Stimulated activated naive CD8-positive, alpha-beta T cell treated with anti-CD3 and anti-CD28 coated beads, Interleukin-15, Interleukin-2, amounts not matched to agents 100 U/mL and 50 U/mL, for 24 hours (primary cell): ENCODE data around the gene EFCAB11.

ENCODE experiments used
- ATAC-seq: fragments of 150-1000 bp; cut with Tn5 transposase; one replicate; pipeline ENCODE4 v1.10.0; 2021
- DNase-seq: peaks from one replicate; pipeline ENCODE4 v3.0.0; 2021

EFCAB11 gene

GRCh38 chr14:89954070-89955021 is at the start of gene EFCAB11:
Gene EFCAB11, minus strand, starts transcription at chr14:89954730. Its CDS starts 70 bp downstream, at chr14:89954660.
- peak; percentile 87 for ATAC-seq
- DNase-seq = peak; percentile 94

DNA sequence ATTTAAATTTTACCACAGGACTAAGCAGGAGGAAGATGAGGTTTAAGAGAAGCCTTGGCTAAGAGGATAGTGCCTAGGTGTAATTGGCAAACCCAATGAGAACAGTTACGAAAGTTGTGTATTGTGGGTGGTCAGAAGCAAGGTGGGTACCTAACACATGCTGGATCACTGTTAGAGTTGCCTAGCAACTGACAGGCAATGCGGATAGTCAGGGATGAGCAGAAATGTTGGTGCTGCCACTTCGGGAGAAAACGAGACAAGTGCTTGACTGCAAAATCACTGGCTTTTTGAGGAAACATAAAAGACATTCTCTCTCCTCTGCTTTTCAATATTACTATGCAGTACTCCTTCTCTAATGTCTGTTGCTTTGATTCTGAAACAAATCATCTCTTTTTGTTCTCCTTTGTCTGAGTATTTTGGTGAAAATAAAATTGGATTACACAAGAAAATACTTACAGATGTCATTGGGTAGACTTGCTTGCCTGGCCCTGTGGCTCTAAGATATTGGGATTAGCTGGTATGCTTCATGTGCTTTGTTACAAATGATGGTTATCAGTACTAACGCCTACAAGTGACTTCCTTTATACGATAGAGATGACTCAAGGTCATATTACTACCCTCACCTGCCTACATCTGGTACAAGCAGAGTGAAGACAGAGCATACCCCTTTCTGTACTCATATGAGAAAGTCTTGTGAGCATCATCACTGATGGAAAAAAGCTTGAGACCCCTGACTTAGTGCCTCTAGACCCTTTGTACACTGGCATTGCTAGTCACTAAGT is 49.2 kb upstream of the EFCAB11 start:
- DNase-seq (no peak), ATAC-seq (peak; percentile 46)

GRCh38 chr14:90000935-90001334 is 46.4 kb upstream of the EFCAB11 start:
- no peak for ATAC-seq
- no peak for DNase-seq

DNA sequence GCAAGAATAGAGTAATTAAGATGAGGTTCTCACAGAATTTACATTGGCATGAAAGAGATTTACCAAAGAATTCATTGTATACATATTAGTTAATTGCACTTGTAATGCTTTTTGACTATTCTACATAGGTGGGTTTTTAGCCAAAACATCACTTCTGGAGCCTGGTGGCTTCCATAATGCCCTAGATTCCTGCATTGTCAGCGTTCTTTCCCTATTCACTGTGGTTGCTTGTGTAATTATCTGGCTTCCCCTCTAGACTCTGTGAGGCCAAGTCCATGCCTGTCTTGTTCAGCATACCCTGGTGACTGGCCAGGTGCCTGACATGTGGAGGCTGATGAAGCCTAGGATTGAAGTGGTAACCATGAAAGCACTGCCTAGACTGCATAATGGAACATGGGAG is 42.4 kb upstream of the EFCAB11 start:
- ATAC-seq (no peak), DNase-seq (no peak)

DNA sequence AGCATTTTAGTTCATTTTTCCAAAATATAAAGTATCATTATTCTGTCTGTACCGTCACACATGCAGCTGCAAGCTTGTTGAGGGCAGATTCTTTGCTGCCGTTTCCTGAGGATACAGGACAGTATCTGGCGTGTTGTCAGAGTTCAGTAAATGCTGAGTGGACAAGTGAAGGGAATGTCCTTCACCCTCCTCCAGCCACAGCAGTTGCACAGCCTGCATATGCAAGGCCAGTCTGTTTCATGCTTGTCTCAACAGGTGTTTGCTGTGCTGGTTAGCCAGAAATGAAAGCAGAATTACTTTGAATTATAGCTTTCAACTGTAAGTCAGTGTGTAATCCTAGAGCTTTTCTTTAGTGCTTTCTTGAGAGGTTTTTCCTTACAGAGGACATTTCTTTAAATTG is 37.7 kb upstream of the EFCAB11 start:
- no peak for ATAC-seq
- no peak for DNase-seq

DNA sequence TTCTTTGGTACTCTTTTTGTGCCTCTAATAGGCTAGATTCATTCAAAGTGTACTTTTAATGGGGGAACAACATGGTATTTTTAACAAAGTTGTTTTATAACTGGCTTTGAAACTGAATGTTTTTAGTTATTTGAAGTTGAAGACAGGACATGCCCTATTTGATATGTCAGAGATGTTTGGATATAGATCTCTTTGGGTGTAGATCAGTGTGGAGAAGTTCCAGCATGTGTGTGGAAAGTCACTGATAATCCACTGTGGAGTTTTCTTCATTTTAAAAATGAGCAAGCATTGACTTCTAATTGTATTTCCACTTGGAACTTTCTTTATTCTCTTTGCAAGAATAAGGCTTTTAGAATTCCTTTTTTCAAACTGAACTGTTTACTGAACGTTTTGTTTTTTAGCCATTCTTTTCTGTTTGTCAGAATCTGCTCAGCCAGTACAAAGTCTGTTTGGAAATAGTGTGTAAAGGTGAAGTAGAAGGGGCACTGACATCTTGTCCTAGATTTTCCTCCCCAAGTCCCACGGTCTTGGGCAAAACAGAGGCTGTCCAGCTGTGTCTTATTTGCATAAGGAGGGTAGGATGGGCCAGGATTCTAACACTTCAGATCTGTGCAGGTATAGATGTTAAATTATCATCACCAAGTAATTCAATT is 36.2 kb upstream of the EFCAB11 start:
- DNase-seq (no peak), ATAC-seq (no peak)

GRCh38 chr14:89990218-89990617 is 35.7 kb upstream of the EFCAB11 start:
- no peak for DNase-seq
- no peak for ATAC-seq

- DNase-seq (no peak), ATAC-seq (no peak)
Observed at GRCh38 chr14:89988787-89989186, 34.3 kb upstream of the EFCAB11 start.

GRCh38 chr14:89987161-89987475 is 32.6 kb upstream of the EFCAB11 start:
- DNase-seq (no peak), ATAC-seq (no peak)

GRCh38 chr14:89986462-89987160 is 32.1 kb upstream of the EFCAB11 start:
- DNase-seq = no peak
- ATAC-seq = no peak

DNA sequence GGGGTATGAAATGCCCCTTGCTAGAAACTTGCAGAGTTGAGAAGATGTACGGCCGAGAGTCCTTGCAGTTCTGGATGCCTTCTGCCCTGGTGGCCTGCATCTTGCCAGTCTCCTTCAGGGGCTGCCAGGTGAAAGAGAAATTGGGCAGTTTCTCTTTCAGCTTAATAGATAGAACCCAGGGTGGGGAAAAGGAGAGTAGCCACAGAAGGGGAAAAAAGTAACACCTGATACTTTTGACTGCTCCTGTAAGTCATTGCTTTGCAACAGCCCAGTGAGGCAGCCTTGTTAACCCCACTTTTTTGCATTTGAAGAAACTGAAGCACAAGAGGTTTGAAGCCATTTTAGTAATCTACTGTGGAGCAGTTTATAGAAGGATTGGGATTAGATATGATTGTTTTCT is 28.8 kb upstream of the EFCAB11 start:
- no peak for ATAC-seq

GRCh38 chr14:89978656-89979055 is 24.1 kb upstream of the EFCAB11 start:
- DNase-seq (no peak), ATAC-seq (no peak)

More for the DNA sequence above, 28.8 kb upstream of the EFCAB11 start:
- DNase-seq = no peak

- DNase-seq = no peak
- ATAC-seq = no peak
Observed at GRCh38 chr14:89977668-89978067, 23.1 kb upstream of the EFCAB11 start.

DNA sequence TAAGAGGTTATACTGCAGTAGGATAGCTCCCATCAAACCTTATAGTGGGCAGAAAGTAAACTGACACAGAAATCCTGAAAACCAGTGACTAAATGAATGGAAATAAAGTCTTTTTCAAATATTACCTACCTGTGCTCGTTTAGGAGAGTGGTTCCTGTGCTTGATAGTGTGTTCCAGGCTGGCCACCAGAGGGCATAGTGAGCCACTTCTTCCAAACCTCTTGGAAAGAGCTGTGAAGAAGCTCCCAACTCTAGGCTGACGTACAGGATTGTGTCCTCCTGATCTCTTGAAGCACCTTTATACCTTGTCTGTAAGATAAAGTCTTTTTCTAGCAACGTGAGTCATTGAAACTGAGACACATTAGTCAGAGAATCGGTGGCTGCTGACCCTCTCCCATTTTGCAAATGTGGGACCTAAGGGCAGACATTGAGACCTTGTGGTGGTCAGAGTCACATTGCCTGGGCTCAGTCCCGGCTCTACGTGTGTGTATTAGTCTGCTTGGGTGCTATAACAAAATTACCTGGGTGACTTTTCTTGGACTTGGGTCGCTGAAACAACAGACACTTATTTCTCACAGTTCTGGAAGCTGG is 18.8 kb upstream of the EFCAB11 start:
- ATAC-seq (no peak), DNase-seq (peak; percentile 53)

DNA sequence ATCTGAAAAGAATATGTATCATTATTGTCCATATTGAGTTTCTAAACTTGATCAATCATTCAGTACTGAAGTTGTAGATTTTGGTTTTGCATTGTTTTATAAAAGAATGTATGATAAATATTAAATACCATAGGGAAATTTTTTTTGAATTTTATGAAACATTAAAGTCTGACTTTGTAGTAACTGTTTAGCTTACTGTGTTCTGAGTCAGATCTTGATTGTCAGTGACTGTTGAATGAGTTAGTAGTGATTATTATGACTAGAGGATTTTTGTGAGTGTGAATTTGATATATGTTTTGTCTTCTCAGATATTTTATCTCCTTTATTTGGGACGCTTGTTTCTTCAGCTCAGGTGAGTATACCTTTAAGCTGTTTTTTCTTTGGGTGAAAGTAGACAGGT is 11.3 kb upstream of the EFCAB11 start:
- no peak for ATAC-seq
- DNase-seq = no peak

GRCh38 chr14:89963288-89963978 is 8.9 kb upstream of the EFCAB11 start:
- DNase-seq = no peak
- no peak for ATAC-seq

- DNase-seq = no peak
Observed at GRCh38 chr14:89960914-89961313, 6.4 kb upstream of the EFCAB11 start.

GRCh38 chr14:89959853-89960445 is 5.4 kb upstream of the EFCAB11 start:
- no peak for DNase-seq

More at GRCh38 chr14:89960914-89961313, 6.4 kb upstream of the EFCAB11 start:
- ATAC-seq = no peak

GRCh38 chr14:89958966-89959365 is 4.4 kb upstream of the EFCAB11 start:
- ATAC-seq = no peak
- DNase-seq = no peak

More at GRCh38 chr14:89959853-89960445, 5.4 kb upstream of the EFCAB11 start:
- ATAC-seq = peak; percentile 61

DNA sequence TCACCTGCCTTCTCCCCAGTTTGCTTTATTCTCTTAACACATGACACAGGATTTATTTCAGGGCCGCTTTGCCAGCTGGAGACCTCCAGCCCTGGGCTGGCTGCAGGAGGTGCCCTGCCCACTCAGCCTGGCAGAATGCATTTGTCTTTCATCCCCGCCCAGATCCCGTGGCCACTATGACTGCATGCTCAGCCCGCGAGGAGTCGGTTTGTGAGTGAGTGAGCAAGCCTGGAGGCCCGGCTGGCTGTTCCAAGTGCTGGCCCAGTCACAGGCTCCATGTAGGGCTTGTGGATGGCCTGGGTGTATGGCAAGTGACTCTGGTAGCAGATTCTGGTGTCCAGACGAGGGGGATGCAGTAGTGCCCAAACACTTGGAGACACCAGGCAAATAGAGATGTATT is 3.3 kb upstream of the EFCAB11 start:
- no peak for DNase-seq
- no peak for ATAC-seq

DNA sequence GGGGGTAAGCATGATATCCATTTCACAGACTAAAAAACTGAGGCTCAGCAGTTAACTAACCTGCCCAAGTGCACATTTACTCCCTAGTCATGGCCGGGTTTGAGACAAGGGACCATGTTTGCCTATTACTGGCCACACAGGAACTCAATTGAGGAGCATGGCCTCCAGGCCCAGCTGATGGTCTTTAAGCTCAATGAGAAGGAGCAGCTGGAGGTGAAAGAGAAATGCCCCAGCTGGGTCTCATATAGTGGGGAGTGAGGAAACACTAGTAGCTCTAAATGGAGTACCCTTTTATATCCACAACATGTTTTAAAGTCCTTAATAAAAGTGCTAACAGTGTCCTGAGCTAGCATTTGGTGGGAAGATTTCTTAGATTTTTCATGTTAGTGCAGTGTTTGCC is 2.8 kb upstream of the EFCAB11 start:
- ATAC-seq = no peak

More for the DNA sequence above, 2.8 kb upstream of the EFCAB11 start:
- DNase-seq = no peak
